ENCODE measurements around the gene PPA2. TPM values are rescaled to one million over a fixed set of nuclear protein-coding genes. Genes with fewer than 3 reads are reported as not detected.

PPA2 gene
- total RNA-seq, 2 donors from 2014 or later, result 54.0 to 168 TPM

DNA sequence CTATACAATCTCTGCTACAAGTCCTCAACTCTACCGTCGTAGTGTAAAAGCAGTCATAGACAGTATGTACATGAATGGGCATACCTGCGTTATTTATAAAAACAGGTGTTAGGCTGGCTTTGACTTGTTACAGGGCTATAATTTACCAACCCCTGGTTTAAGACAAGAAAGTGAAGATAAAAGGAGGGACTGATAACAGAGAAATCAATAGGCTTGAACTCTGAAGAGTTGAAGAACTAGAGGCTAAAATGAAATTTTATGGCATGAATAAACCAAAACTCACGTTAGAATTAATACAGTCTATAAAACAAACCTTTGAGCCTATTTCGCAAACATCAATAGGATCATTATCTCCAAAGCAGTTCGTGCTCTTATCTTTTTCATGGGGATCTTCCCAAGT, 36.2 kb downstream of the PPA2 start:
- Histone ChIP-seq H3K27me3 (replicated peaks; ENCODE audit: insufficient read depth) (no peaks in the 10 kb centered on the region), H3K9me3 (no peaks in the 10 kb centered on the region), H3K4me1 (replicated peaks) (no peaks in the 10 kb centered on the region), H3K36me3 (no peaks in the 10 kb centered on the region), H3K4me3 (no peak overlapping the region), H3K27ac (no peak overlapping the region)
- WGBS, result 68% methylated on average over 6 of the region's 6 CpGs
- DNase-seq (ENCODE audit: low spot score), result no peak
- no peak for TF ChIP-seq POLR2A (IDR thresholded peaks at IDR 0.05)
- no peak for TF ChIP-seq POLR2AphosphoS5 (IDR thresholded peaks at IDR 0.05)
- TF ChIP-seq, protein P1, sequence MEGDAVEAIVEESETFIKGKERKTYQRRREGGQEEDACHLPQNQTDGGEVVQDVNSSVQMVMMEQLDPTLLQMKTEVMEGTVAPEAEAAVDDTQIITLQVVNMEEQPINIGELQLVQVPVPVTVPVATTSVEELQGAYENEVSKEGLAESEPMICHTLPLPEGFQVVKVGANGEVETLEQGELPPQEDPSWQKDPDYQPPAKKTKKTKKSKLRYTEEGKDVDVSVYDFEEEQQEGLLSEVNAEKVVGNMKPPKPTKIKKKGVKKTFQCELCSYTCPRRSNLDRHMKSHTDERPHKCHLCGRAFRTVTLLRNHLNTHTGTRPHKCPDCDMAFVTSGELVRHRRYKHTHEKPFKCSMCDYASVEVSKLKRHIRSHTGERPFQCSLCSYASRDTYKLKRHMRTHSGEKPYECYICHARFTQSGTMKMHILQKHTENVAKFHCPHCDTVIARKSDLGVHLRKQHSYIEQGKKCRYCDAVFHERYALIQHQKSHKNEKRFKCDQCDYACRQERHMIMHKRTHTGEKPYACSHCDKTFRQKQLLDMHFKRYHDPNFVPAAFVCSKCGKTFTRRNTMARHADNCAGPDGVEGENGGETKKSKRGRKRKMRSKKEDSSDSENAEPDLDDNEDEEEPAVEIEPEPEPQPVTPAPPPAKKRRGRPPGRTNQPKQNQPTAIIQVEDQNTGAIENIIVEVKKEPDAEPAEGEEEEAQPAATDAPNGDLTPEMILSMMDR (IDR thresholded peaks at IDR 0.05), result no peak
- intact Hi-C loops (cut with DNase I), result no loop called here

DNA sequence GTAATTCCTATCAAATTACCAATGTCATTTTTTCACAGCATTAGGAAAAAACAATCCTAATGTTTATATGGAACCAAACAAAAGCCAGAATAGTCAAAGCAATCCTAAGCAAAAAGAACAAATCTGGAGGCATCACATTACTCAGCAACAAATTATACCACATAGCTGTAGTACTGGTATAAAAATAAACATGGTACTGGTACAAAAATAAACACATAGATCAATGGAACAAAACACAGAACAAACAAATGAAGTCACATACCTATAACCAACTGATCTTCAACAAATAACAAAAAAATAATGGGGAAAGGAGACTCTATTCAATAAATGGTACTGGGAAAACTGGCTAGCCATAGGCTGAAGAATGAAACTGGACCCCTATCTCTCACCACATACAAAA, 37.4 kb downstream of the PPA2 start:
- H3K9me3 ChIP-seq, result no peaks in the 10 kb centered on the region
- no peaks in the 10 kb centered on the region for H3K27me3 ChIP-seq (replicated peaks; ENCODE audit: insufficient read depth)
- H3K4me3 ChIP-seq, result no peak overlapping the region
- no peaks in the 10 kb centered on the region for H3K4me1 ChIP-seq (replicated peaks)
- H3K36me3 ChIP-seq, result no peaks in the 10 kb centered on the region
- no peak overlapping the region for H3K27ac ChIP-seq
- intact Hi-C loops (cut with DNase I), result no loop called here
- no peak for DNase-seq (ENCODE audit: low spot score)
- TF ChIP-seq POLR2A (IDR thresholded peaks at IDR 0.05) (no peak), POLR2AphosphoS5 (IDR thresholded peaks at IDR 0.05) (no peak)
- TF ChIP-seq, protein P1 (IDR thresholded peaks at IDR 0.05), result no peak

DNA sequence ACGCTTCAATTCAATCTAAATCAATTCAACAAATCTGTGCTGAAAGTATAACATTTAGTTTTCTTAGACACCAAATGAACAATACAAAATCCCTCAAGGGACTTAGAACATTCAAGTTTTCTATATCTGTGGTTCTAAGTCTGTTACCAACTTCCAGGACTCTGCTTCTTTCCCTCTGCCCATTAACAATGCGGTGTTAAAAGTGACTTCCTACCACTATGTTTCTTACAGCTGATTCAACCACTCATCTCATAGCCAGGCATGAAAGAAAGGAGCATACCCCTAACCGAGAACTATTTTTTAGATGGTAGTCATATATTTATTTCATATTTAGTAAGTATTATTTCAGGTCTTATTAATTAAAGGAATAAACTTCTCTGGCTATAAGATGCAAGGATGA, 38.9 kb downstream of the PPA2 start:
- DNase-seq (ENCODE audit: low spot score), result no peak
- no peak overlapping the region for H3K4me3 ChIP-seq
- H3K27ac ChIP-seq, result no peak overlapping the region
- H3K4me1 ChIP-seq (replicated peaks), result no peaks in the 10 kb centered on the region
- intact Hi-C loops (cut with DNase I), result no loop called here
- no peaks in the 10 kb centered on the region for H3K27me3 ChIP-seq (replicated peaks; ENCODE audit: insufficient read depth)
- no peaks in the 10 kb centered on the region for H3K36me3 ChIP-seq
- no peak for TF ChIP-seq POLR2A (IDR thresholded peaks at IDR 0.05)
- TF ChIP-seq, protein P1 (IDR thresholded peaks at IDR 0.05), result no peak
- TF ChIP-seq POLR2AphosphoS5 (IDR thresholded peaks at IDR 0.05), result no peak
- over 99% methylated on average over 3 of the region's 3 CpGs for WGBS
- H3K9me3 ChIP-seq, result no peaks in the 10 kb centered on the region

DNA sequence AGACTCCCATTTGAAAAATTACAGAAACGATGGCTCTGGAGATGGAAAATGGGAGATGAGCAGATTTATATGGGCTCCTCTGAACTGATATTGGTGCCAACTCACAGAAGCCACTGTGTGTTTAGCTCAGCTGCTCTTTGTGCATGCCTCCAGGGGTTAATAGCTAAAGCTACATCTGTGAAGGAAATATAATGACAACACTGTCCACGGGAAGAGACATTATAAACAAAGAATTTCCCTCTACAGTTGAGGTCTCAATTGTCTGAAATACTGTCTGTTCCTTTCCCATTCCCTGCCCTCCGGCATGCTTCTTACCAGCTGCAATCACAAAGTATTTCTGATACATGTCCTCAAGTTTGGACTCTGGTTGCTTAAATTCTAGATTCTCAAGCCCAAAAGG, 40.4 kb downstream of the PPA2 start:
- no peaks in the 10 kb centered on the region for H3K9me3 ChIP-seq
- DNase-seq (ENCODE audit: low spot score), result no peak
- 66% methylated on average over 3 of the region's 3 CpGs for WGBS
- intact Hi-C loops (cut with DNase I), result no loop called here
- no peaks in the 10 kb centered on the region for H3K27me3 ChIP-seq (replicated peaks; ENCODE audit: insufficient read depth)
- TF ChIP-seq POLR2AphosphoS5 (IDR thresholded peaks at IDR 0.05), result no peak
- no peak for TF ChIP-seq POLR2A (IDR thresholded peaks at IDR 0.05)
- TF ChIP-seq, protein P1 (IDR thresholded peaks at IDR 0.05), result no peak
- H3K4me3 ChIP-seq, result no peak overlapping the region
- no peaks in the 10 kb centered on the region for H3K4me1 ChIP-seq (replicated peaks)
- no peak overlapping the region for H3K27ac ChIP-seq
- H3K36me3 ChIP-seq, result no peaks in the 10 kb centered on the region

DNA sequence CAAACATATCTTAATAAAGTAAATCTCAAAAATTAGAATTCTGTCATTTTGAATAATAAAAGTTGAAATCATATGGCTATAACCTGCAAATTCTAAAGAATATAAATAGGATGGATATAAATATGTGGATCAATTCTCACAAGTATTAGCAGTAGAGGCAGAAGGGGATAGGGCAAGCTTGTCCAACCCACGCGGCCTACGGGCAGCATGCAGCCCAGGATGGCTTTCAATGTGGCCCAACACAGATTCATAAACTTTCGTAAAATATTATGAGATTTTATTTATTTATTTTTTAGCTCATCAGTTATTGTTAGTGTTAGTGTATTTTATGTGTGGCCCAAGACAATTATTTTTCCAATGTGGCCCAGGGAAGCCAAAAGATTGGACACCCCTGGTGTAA, 41.4 kb downstream of the PPA2 start:
- H3K27me3 ChIP-seq (replicated peaks; ENCODE audit: insufficient read depth), result no peaks in the 10 kb centered on the region
- no peaks in the 10 kb centered on the region for H3K4me1 ChIP-seq (replicated peaks)
- no peak overlapping the region for H3K27ac ChIP-seq
- no peak for DNase-seq (ENCODE audit: low spot score)
- H3K9me3 ChIP-seq, result no peaks in the 10 kb centered on the region
- TF ChIP-seq POLR2A (IDR thresholded peaks at IDR 0.05) (no peak), POLR2AphosphoS5 (IDR thresholded peaks at IDR 0.05) (no peak)
- TF ChIP-seq, protein P1 (IDR thresholded peaks at IDR 0.05), result no peak
- H3K4me3 ChIP-seq, result no peak overlapping the region
- no peaks in the 10 kb centered on the region for H3K36me3 ChIP-seq
- intact Hi-C loops (cut with DNase I), result no loop called here
- WGBS, result over 99% methylated on average over 4 of the region's 4 CpGs

Measured in prostate gland (tissue), 2 donors.